Adrenal gland (tissue), 12 donors: ENCODE data around the gene MT1H. TPM values are rescaled to one million over a fixed set of nuclear protein-coding genes. Genes with fewer than 3 reads are reported as not detected.

Source experiments
- DNase-seq, 7 donors: peaks; one replicate each; pipeline ENCODE4 v3.0.0-alpha.2; 2019 to 2020
- H3K27ac ChIP-seq, 5 donors: fragments of 200-600 bp; sonication (generic) in 4 of 5; 1 replicate in 3 of 5; 2 replicates in 2 of 5; pipeline versions ENCODE4 v1.5.1 to v1.8.0; 2016 to 2020; ENCODE audit warnings: mild to moderate bottlenecking in 1 of 5
- H3K27me3 ChIP-seq: fragments of 200-600 bp; 2 replicates; pipeline ENCODE4 v1.8.0; 2021
- H3K36me3 ChIP-seq, 2 donors: fragments of 200-600 bp; replicated peaks in 1 of 2; 1 replicate in 1 of 2; 2 replicates in 1 of 2; pipeline versions ENCODE4 v1.5.1 to v1.8.0; 2018 to 2022
- H3K4me1 ChIP-seq, 2 donors: fragments of 200-600 bp; replicated peaks in 1 of 2; 1 replicate in 1 of 2; 2 replicates in 1 of 2; pipeline versions ENCODE4 v1.5.1 to v1.8.0; 2018 to 2021
- H3K4me3 ChIP-seq, 4 donors: fragments of 200-600 bp; sonication (generic) in 3 of 4; one replicate each; pipeline ENCODE4 v1.5.1; 2016 to 2018
- H3K9me3 ChIP-seq, 3 donors: fragments of 200-600 bp; sonication (generic) in 1 of 3; replicated peaks in 1 of 3; 1 replicate in 2 of 3; 2 replicates in 1 of 3; pipeline versions ENCODE4 v1.5.1 to v1.8.0; 2016 to 2021
- CTCF ChIP-seq, 6 experiments: fragments of 450-650 bp in 4 of 6; fragments of 200-600 bp in 2 of 6; sonication (generic) in 1 of 6; IDR thresholded peaks; 1 replicate in 5 of 6; 2 replicates in 1 of 6; pipeline versions ENCODE4 v1.5.1 to v1.8.0; 2016 to 2021; ENCODE audit warnings: antibody characterized with exemption in 6 of 6, mild to moderate bottlenecking in 2 of 6, moderate library complexity in 1 of 6
- POLR2A ChIP-seq, 2 donors: fragments of 450-650 bp; IDR thresholded peaks; one replicate each; pipeline ENCODE4 v1.6.1; 2017; ENCODE audit warnings: antibody characterized with exemption in 2 of 2, mild to moderate bottlenecking in 2 of 2, moderate library complexity in 1 of 2
- WGBS, 4 donors: extraction: QIAGEN DNeasy Blood & Tissue Kit in 2 of 4; methylation state at CpG; one replicate each; pipeline versions ENCODE4 v1.1.5 to v1.1.7; 2013 to 2017; 5-methylcytosine and 5-hydroxymethylcytosine counted together
- intact Hi-C, 2 donors: fragments of 100-400 bp; cut with DNase I; formaldehyde crosslinking; loops; one replicate each; pipeline versions ENCODE4 v1.14.1 to v1.15.0; 2022 to 2023
- polyA plus RNA-seq, 3 donors: library from polyadenylated mRNA; stranded (reverse); fragments of 200-250 nt in 2 of 3; fragments of 350-450 nt in 1 of 3; fragmentation: Illumina TruSeq in 1 of 3; extraction: RNeasy Lipid Tissue Mini Kit (QIAGEN cat#74804) in 1 of 3; gene quantifications; one replicate each; pipeline ENCODE4 v1.2.3, GENCODE V29; 2013 to 2014
- total RNA-seq, 9 donors: library from RNA; depleted of rRNA in 4 of 9; stranded (reverse); fragments of >200 nt in 4 of 9; fragments of 120-200 nt in 1 of 9; fragmentation: NEBNext Ultra II Directional in 1 of 9; extraction: Animal tissue kit (Norgen Biotek cat#: 25700) in 1 of 9; gene quantifications; one replicate each; pipeline versions ENCODE4 v1.1.0 to v1.2.4, GENCODE V29; 2013 to 2023
- donor health status: healthy with polysubstance abuse.
- donor health status: Bipolar disorder and iron deficiency.
- donor health status: DM: yes; HTN: yes; CAD: no.
- donor health status: DM: no; HTN: no; CAD: no.
- donor health status: DM: no; HTN: no; CAD: no.
- donor health status: DM: yes; HTN: yes; CAD: no.

Gene MT1H
- total and polyA plus RNA-seq, 12 donors, result 0.54 to 0.98 TPM; not detected in 10

- Histone ChIP-seq H3K4me3 (no peak overlapping the region), H3K36me3 (no peaks in the 10 kb centered on the region), H3K4me1 (peaks cover 0 to 5% of the 10 kb centered on the region in 2 donors), H3K27ac (no peak overlapping the region), H3K27me3 (no peaks in the 10 kb centered on the region), H3K9me3 (no peaks in the 10 kb centered on the region)
- no peak for DNase-seq
- TF ChIP-seq POLR2A (IDR thresholded peaks at IDR 0.05), result no peak
- TF ChIP-seq CTCF (IDR thresholded peaks at IDR 0.05), result no peak
- intact Hi-C loops, result no loop called here
- 80 to 93% (median 91%) methylated on average over 5 of the region's 5 CpGs for WGBS, 4 donors
Measured at GRCh38 chr16:56697456-56698155, 28.0 kb downstream of the MT1H start.

DNA sequence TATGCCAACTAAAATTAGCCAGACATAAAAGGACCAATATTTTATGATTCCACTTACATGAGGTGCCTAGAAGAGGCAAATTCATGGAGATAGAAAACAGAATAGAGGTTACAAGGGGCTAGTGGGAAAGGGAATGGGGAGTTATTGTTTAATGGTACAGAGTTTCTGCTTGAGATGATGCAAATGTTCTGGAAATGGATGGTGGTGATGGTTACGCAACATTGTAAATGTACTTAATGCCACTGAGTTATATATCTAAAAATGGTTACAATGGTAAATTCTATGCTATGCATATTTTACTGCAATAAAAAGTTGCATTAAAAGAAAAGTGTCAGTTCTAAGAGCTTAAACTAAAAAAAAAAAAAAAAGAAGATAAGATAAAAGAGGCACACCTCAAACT, 30.6 kb downstream of the MT1H start:
- Histone ChIP-seq H3K36me3 (no peaks in the 10 kb centered on the region), H3K4me1 (peaks cover 0 to 7% of the 10 kb centered on the region in 2 donors), H3K4me3 (no peak overlapping the region), H3K9me3 (no peaks in the 10 kb centered on the region), H3K27ac (no peak overlapping the region), H3K27me3 (no peaks in the 10 kb centered on the region)
- WGBS, 4 donors, result 12 to 72% (median 58%) methylated on average over 1 of the region's 1 CpG
- DNase-seq, result no peak
- intact Hi-C loops, result loop anchor here (5.0 to 10.0 kb wide), 2 partner anchors 95 to 98 kb away; partner anchors contain the start of gene MT2A (in 1 of the 2)
- TF ChIP-seq POLR2A (IDR thresholded peaks at IDR 0.05), result no peak
- no peak for TF ChIP-seq CTCF (IDR thresholded peaks at IDR 0.05)

DNA sequence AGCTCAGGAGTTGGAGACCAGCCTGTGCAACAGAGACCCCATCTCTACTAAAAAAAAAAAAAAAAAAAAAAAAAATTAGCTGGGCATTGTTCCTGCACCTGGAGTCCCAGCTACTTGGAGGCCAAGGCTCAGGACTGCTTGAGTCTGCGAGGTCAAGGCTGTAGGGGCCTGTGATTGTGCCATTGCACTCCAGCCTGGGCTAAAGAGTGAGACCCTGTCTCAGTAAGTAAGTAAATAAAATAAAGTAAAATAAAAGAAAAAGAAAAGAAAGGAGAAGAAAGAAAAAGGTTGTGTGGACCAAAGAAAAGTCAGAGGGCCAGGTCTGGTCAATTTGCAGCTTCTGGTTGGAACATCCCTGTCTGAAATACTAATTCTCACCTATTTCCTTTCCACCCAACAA, 31.0 kb downstream of the MT1H start:
- no peaks in the 10 kb centered on the region for H3K36me3 ChIP-seq
- H3K9me3 ChIP-seq, result no peaks in the 10 kb centered on the region
- TF ChIP-seq CTCF (IDR thresholded peaks at IDR 0.05) (no peak), POLR2A (IDR thresholded peaks at IDR 0.05) (no peak)
- DNase-seq, result no peak
- no peaks in the 10 kb centered on the region for H3K27me3 ChIP-seq
- intact Hi-C loops, result loop anchor here (5.0 to 10.0 kb wide), 2 partner anchors 96 to 98 kb away; partner anchors contain the start of gene MT2A (in 1 of the 2)
- WGBS, 4 donors, result 86 to 96% (median 90%) methylated on average over 1 of the region's 1 CpG
- H3K27ac ChIP-seq, result no peak overlapping the region
- no peak overlapping the region for H3K4me3 ChIP-seq
- peaks cover 0 to 7% of the 10 kb centered on the region in 2 donors for H3K4me1 ChIP-seq

- TF ChIP-seq POLR2A (IDR thresholded peaks at IDR 0.05) (no peak), CTCF (IDR thresholded peaks at IDR 0.05) (no peak)
- no peak overlapping the region for H3K4me3 ChIP-seq
- peaks cover 0 to 7% of the 10 kb centered on the region in 2 donors for H3K4me1 ChIP-seq
- H3K27ac ChIP-seq, result no peak overlapping the region
- H3K36me3 ChIP-seq, result no peaks in the 10 kb centered on the region
- no peak for DNase-seq
- no peaks in the 10 kb centered on the region for H3K27me3 ChIP-seq
- intact Hi-C loops, result loop anchor here (5.0 to 10.0 kb wide), 2 partner anchors 97 to 99 kb away; partner anchors contain the start of gene MT2A (in 1 of the 2)
- WGBS, 4 donors, result 83 to 88% (median 85%) methylated on average over 7 of the region's 7 CpGs
- H3K9me3 ChIP-seq, result no peaks in the 10 kb centered on the region
Measured at GRCh38 chr16:56701534-56701933, 31.9 kb downstream of the MT1H start.
